B cell (primary cell): ENCODE measurements around the gene SIPA1L3. TPM values are rescaled to one million over a fixed set of nuclear protein-coding genes. Genes with fewer than 3 reads are reported as not detected.

Experiments used
- ATAC-seq: fragments of 200-7000 bp; cut with Tn5 transposase; one replicate; pipeline ENCODE4 v1.10.0; 2021; ENCODE audit warnings: low read depth, mild to moderate bottlenecking, moderate number of reproducible peaks, moderate library complexity
- CTCF ChIA-PET: fragments of 350-600 bp; sonication (Branson Sonifier 250); formaldehyde crosslinking; loops from one replicate; lab custom pipeline; 2021; ENCODE audit warnings: antibody characterized with exemption, inconsistent platforms; lab: Charles Lee
- POLR2A ChIA-PET: fragments of 350-600 bp; sonication (Branson Sonifier 250); formaldehyde crosslinking; loops from one replicate; lab custom pipeline; 2021; ENCODE audit warnings: antibody characterized with exemption; lab: Charles Lee
- DNase-seq: peaks from one replicate; pipeline ENCODE4 v3.0.0; 2013
- H2AFZ ChIP-seq: 2 replicates; pipeline ENCODE4 v1.6.1; 2012; ENCODE audit warnings: mild to moderate bottlenecking, low read depth, low read length; ENCODE audit not compliant: insufficient read depth, poor library complexity, severe bottlenecking
- H3K27ac ChIP-seq, 2 donors: 1 replicate in 1 of 2; 2 replicates in 1 of 2; pipeline ENCODE4 v1.5.1; 2012 to 2013; ENCODE audit warnings: low read length in 2 of 2, mild to moderate bottlenecking in 2 of 2, moderate library complexity in 1 of 2
- H3K27me3 ChIP-seq, 4 experiments: fragments of 200-600 bp in 1 of 4; sonication (generic) in 1 of 4; replicated peaks in 1 of 4; 1 replicate in 2 of 4; 2 replicates in 2 of 4; pipeline versions ENCODE4 v1.6.1 to v1.7.0; 2013 to 2016; ENCODE audit warnings: low read length in 3 of 4, mild to moderate bottlenecking in 2 of 4, mixed read lengths in 1 of 4, moderate library complexity in 1 of 4; ENCODE audit not compliant: insufficient read depth in 4 of 4, control insufficient read depth in 3 of 4; ENCODE audit errors: control extremely low read depth in 1 of 4
- H3K36me3 ChIP-seq, 2 experiments: replicated peaks in 1 of 2; 1 replicate in 1 of 2; 2 replicates in 1 of 2; pipeline versions ENCODE4 v1.6.1 to v1.7.1; 2013; ENCODE audit warnings: low read length in 1 of 2; ENCODE audit not compliant: insufficient read depth in 2 of 2, control insufficient read depth in 1 of 2; ENCODE audit errors: control extremely low read depth in 1 of 2, extremely low read depth in 1 of 2
- H3K4me1 ChIP-seq, 2 donors: fragments of 200-600 bp in 1 of 2; sonication (generic) in 1 of 2; 1 replicate in 1 of 2; 2 replicates in 1 of 2; pipeline versions ENCODE4 v1.5.1 to v1.6.1; 2013 to 2017; ENCODE audit warnings: low read length in 2 of 2; ENCODE audit not compliant: control insufficient read depth in 2 of 2, insufficient read depth in 2 of 2
- H3K4me2 ChIP-seq: replicated peaks from 2 replicates; pipeline ENCODE3; 2012; ENCODE audit warnings: mild to moderate bottlenecking, low read depth, low read length; ENCODE audit not compliant: poor library complexity, severe bottlenecking
- H3K4me3 ChIP-seq, 5 experiments: fragments of 200-600 bp in 1 of 5; sonication (generic) in 1 of 5; 1 replicate in 3 of 5; 2 replicates in 2 of 5; pipeline versions ENCODE4 v1.5.1 to v1.7.0; 2011 to 2016; ENCODE audit warnings: low read length in 4 of 5, mild to moderate bottlenecking in 4 of 5, low read depth in 2 of 5, control low read depth in 1 of 5, moderate library complexity in 1 of 5; ENCODE audit not compliant: insufficient read depth in 1 of 5; ENCODE audit errors: control extremely low read depth in 1 of 5, extremely low read depth in 1 of 5
- H3K79me2 ChIP-seq: fragments of 200-600 bp; sonication (generic); one replicate; pipeline ENCODE4 v1.6.0; 2016; ENCODE audit warnings: low read length; ENCODE audit not compliant: control insufficient read depth, insufficient read depth
- H3K9ac ChIP-seq: fragments of 200-600 bp; sonication (generic); 2 replicates; pipeline ENCODE4 v1.6.1; 2017; ENCODE audit warnings: mild to moderate bottlenecking, low read length, moderate library complexity
- H3K9me3 ChIP-seq, 3 donors: one replicate each; pipeline versions ENCODE4 v1.6.1 to v1.7.1; 2013; ENCODE audit warnings: low read length in 2 of 3; ENCODE audit not compliant: control insufficient read depth in 2 of 3, insufficient read depth in 1 of 3; ENCODE audit errors: control extremely low read depth in 1 of 3
- H4K20me1 ChIP-seq: 2 replicates; pipeline ENCODE4 v1.6.0; 2012; ENCODE audit warnings: mild to moderate bottlenecking, low read length; ENCODE audit not compliant: insufficient read depth, control insufficient read depth, poor library complexity, severe bottlenecking
- H3K27ac Mint-ChIP-seq: one replicate; pipeline ENCODE4 v1.8.0; 2021; ENCODE audit warnings: mixed read lengths
- H3K27me3 Mint-ChIP-seq: one replicate; pipeline ENCODE4 v1.8.0; 2021; ENCODE audit warnings: mixed read lengths
- H3K4me1 Mint-ChIP-seq: one replicate; pipeline ENCODE4 v1.8.0; 2021; ENCODE audit warnings: mixed read lengths
- H3K4me3 Mint-ChIP-seq: one replicate; pipeline ENCODE4 v1.8.0; 2021; ENCODE audit warnings: mixed read lengths
- H3K9me3 Mint-ChIP-seq: one replicate; pipeline ENCODE4 v1.8.0; 2022; ENCODE audit warnings: mixed read lengths; ENCODE audit not compliant: insufficient read depth
- EZH2 ChIP-seq: IDR thresholded peaks from 2 replicates; pipeline ENCODE4 v1.6.1; 2012; ENCODE audit warnings: borderline replicate concordance, low read depth, mild to moderate bottlenecking, moderate library complexity, low read length; ENCODE audit not compliant: insufficient read depth, poor library complexity, severe bottlenecking
- WGBS: methylation state at CpG from one replicate; pipeline ENCODE4 v1.1.5; 2013; ENCODE audit warnings: missing lambda C conversion rate; ENCODE audit not compliant: insufficient coverage; 5-methylcytosine and 5-hydroxymethylcytosine counted together
- intact Hi-C: fragments of 100-400 bp; cut with micrococcal nuclease; formaldehyde crosslinking; loops from one replicate; pipeline ENCODE4 v1.10.0; 2022
- polyA plus RNA-seq: library from polyadenylated mRNA; depleted of rRNA; stranded (reverse); fragments of >200 nt; gene quantifications from 2 replicates; pipeline ENCODE4 v1.2.3, GENCODE V29; 2012
- total RNA-seq, 2 donors: library from RNA; stranded (reverse); fragments of 120-200 nt in 1 of 2; gene quantifications; 1 replicate in 1 of 2; 2 replicates in 1 of 2; pipeline versions ENCODE4 v1.2.3 to v1.2.4, GENCODE V29; 2013 to 2022
- TF ChIP-seq, protein P1 (sequence below): fragments of 200-600 bp; IDR thresholded peaks from one replicate; pipeline ENCODE4 v1.8.0; 2022; ENCODE audit warnings: antibody characterized with exemption, mild to moderate bottlenecking

SIPA1L3 gene
- total and polyA plus RNA-seq, 2 donors (not counting 1 experiment from before 2014, with no cell fraction given), result 48.3 to 295 TPM

GRCh38 chr19:38078302-38078930, 171.4 kb downstream of the SIPA1L3 start:
- ATAC-seq (no peak), DNase-seq (no peak)
- H4K20me1 ChIP-seq, result peaks cover 45% of the 10 kb centered on the region
- no peak overlapping the region for H3K4me3 Mint-ChIP-seq
- peaks cover 43% of the 10 kb centered on the region for H3K79me2 ChIP-seq
- no peaks in the 10 kb centered on the region for H3K27me3 Mint-ChIP-seq
- no peak overlapping the region for H3K4me2 ChIP-seq
- TF ChIP-seq, protein P1, sequence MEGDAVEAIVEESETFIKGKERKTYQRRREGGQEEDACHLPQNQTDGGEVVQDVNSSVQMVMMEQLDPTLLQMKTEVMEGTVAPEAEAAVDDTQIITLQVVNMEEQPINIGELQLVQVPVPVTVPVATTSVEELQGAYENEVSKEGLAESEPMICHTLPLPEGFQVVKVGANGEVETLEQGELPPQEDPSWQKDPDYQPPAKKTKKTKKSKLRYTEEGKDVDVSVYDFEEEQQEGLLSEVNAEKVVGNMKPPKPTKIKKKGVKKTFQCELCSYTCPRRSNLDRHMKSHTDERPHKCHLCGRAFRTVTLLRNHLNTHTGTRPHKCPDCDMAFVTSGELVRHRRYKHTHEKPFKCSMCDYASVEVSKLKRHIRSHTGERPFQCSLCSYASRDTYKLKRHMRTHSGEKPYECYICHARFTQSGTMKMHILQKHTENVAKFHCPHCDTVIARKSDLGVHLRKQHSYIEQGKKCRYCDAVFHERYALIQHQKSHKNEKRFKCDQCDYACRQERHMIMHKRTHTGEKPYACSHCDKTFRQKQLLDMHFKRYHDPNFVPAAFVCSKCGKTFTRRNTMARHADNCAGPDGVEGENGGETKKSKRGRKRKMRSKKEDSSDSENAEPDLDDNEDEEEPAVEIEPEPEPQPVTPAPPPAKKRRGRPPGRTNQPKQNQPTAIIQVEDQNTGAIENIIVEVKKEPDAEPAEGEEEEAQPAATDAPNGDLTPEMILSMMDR, result no peak
- TF ChIP-seq EZH2, result no peak
- H3K27ac Mint-ChIP-seq, result peak overlapping the region; percentile 83
- ChIA-PET POLR2A (interaction anchor here (0.5 to 0.7 kb wide), 2 partner anchors 23 to 44 kb away, joined by 3 read pairs; no protein-coding TSS in a partner anchor), CTCF (interaction anchor here (0.6 to 8.2 kb wide), 4 partner anchors 9 to 176 kb away, joined by 3 to 41 read pairs (median 4); no protein-coding TSS in a partner anchor)
- H3K36me3 ChIP-seq, result peaks cover 0 to 44% of the 10 kb centered on the region in 2 experiments
- H3K27ac ChIP-seq, result no peak overlapping the region
- peaks cover 0 to 3% (median 0%) of the 10 kb centered on the region in 3 donors for H3K9me3 ChIP-seq
- H2AFZ ChIP-seq, result no peak overlapping the region
- no peak overlapping the region for H3K4me3 ChIP-seq
- peaks cover 27% of the 10 kb centered on the region for H3K4me1 Mint-ChIP-seq
- H3K9ac ChIP-seq, result no peak overlapping the region
- H3K9me3 Mint-ChIP-seq, result peaks cover 7% of the 10 kb centered on the region
- H3K4me1 ChIP-seq, result peaks cover 18 to 23% of the 10 kb centered on the region in 2 donors
- H3K27me3 ChIP-seq, result no peaks in the 10 kb centered on the region
- intact Hi-C loops, result no loop called here
- WGBS, result 95% methylated on average over 10 of the region's 15 CpGs

- Histone ChIP-seq H3K4me1 (peaks cover 18 to 23% of the 10 kb centered on the region in 2 donors), H3K36me3 (peaks cover 0 to 40% of the 10 kb centered on the region in 2 experiments), H3K27me3 (no peaks in the 10 kb centered on the region), H3K4me3 (no peak overlapping the region), H3K79me2 (peaks cover 44% of the 10 kb centered on the region), H3K9me3 (peaks cover 0 to 3% (median 0%) of the 10 kb centered on the region in 3 donors), H3K27ac (peak overlapping the region; percentile 41 to 64), H3K9ac (peak overlapping the region; percentile 15), H3K4me2 (peak overlapping the region; percentile 28), H2AFZ (no peak overlapping the region), H4K20me1 (peaks cover 35% of the 10 kb centered on the region)
- ATAC-seq (peak; percentile 83), DNase-seq (peak; percentile 48)
- 63% methylated on average over 1 of the region's 1 CpG for whole genome bisulfite sequencing
- intact Hi-C loops, result loop anchor here (1.0 to 5.0 kb wide), 3 partner anchors 31 to 178 kb away; no protein-coding TSS in a partner anchor
- Mint-ChIP-seq H3K9me3 (peaks cover 7% of the 10 kb centered on the region), H3K4me1 (peaks cover 22% of the 10 kb centered on the region), H3K27me3 (no peaks in the 10 kb centered on the region), H3K27ac (peak overlapping the region; percentile 88), H3K4me3 (peak overlapping the region; percentile 33)
- CTCF ChIA-PET, result interaction anchor here (0.5 to 8.2 kb wide), 14 partner anchors 9 to 265 kb away, joined by 3 to 41 read pairs (median 5); no protein-coding TSS in a partner anchor
- POLR2A ChIA-PET, result interaction anchor here (0.6 to 1.3 kb wide), 6 partner anchors 12 to 181 kb away, joined by 3 to 5 read pairs (median 4); no protein-coding TSS in a partner anchor
- TF ChIP-seq, protein P1, result no peak
- no peak for TF ChIP-seq EZH2
These were observed 172.9 kb downstream of the SIPA1L3 start for GRCh38 chr19:38079926-38080380.
